GM19025 (cell line): ENCODE data around the gene ITGB1BP2.
A peak's percentile ranks its signal among the peaks of the same experiment; 100 is the strongest.
"Not testable (repeated sequence)": the region's sequence is repeated elsewhere in the genome, so short reads cannot be mapped to it uniquely, and the experiment has no call there.

ENCODE experiments used
- ATAC-seq: cut with Tn5 transposase; IDR thresholded peaks from one replicate; pipeline ENCODE4 v1.9.1; 2021; ENCODE audit warnings: mild to moderate bottlenecking, low read depth, moderate library complexity; ENCODE audit not compliant: unreplicated experiment

Gene ITGB1BP2

DNA sequence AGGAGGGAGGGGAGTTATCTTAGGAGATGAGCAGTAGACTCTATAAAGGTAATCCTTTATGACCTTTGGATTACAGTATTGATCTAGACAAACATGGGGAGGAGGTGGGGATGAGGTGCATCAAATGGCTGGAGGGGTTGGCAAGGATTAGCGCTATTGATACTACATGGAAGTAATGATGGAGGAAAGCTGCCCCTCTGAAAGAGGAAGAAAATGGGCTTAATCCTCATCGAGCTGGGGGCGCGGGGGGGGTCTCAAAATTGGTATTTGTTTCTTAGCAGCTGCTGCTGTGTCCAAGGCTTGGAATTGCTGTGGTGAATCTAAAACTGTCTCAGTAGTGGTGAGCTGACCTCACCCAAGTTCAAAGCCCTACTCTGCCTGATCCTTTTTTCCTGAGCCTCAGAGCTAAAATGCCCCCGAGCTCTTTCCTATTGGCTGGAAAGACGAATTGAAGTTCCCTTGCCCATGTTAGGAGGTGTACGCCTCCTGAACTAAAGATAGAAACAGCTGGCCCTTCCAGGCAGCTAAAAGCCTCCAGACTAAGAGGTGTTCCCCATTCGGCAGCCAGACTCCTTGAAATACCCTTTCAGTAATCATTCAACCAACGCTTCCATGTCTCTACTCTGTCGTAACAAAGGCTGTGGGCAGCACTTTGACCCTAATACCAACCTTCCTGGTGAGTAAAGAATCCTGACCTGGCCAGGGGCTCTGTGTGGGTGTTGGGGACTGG, at the start of gene ITGB1BP2:
Gene ITGB1BP2, plus strand, starts transcription at position 556 of the 730 bp plus-strand sequence. Its CDS starts 57 bp downstream, at position 613.
- ATAC-seq, result no peak

DNA sequence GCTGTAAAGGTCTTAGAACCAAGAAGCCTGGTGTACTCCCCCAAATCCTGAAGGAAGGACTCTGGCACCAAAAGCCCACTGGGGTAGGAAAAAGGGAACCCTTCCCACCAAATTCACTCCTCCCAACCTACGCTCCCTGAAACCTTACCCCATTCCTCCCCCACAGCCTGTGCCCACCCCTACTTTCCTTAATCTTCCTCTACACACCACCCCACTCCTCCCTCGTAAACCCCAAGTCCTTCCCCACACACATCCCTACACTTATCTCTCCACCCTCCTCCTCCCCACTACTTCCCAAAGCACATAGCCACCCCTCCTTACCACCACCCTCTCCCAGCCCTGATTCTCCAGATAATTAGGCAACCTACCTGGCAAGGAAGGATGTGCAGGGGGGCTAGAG, 49.3 kb upstream of the ITGB1BP2 start:
- ATAC-seq, result no peak

DNA sequence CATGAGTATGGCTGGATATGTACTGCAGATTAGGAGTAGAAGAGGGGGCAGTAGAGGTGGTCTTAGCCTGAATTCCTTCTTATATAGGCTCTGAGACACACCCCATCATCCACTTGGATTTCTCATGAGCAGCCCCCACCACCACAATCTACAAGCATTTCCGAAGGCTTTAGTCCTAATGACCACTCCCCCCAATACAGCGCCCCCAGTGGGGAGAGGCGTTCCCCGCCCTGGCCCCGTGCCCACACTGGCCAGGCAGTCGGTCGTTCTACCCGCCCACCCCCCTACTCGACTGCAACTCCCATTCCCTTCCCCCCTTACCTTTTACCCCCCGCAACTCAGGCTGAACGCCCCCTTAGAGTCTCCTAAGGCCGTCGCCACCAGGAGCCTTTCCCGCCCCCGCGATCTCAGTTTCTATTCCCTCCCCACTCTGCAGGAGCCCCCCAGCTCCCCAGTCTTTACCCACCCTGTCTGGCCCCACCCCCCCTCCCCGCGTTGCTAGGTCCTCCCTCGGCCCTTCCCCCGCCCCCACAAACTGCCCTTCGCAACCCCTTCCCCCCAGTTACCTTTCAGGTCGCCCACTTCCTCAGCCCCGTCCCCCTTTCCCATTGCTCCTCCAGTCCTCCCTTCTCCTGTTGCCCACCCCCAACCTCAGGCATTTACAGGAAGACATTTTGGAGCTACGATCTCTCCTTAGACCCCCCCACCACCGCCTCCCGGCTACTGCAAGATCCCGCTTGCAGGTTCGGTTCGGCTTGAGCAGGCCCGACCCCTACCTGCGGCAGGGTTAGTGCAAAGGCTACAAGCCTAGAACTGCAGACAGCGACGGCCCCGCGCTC, 48.1 kb upstream of the ITGB1BP2 start:
- no peak for ATAC-seq

DNA sequence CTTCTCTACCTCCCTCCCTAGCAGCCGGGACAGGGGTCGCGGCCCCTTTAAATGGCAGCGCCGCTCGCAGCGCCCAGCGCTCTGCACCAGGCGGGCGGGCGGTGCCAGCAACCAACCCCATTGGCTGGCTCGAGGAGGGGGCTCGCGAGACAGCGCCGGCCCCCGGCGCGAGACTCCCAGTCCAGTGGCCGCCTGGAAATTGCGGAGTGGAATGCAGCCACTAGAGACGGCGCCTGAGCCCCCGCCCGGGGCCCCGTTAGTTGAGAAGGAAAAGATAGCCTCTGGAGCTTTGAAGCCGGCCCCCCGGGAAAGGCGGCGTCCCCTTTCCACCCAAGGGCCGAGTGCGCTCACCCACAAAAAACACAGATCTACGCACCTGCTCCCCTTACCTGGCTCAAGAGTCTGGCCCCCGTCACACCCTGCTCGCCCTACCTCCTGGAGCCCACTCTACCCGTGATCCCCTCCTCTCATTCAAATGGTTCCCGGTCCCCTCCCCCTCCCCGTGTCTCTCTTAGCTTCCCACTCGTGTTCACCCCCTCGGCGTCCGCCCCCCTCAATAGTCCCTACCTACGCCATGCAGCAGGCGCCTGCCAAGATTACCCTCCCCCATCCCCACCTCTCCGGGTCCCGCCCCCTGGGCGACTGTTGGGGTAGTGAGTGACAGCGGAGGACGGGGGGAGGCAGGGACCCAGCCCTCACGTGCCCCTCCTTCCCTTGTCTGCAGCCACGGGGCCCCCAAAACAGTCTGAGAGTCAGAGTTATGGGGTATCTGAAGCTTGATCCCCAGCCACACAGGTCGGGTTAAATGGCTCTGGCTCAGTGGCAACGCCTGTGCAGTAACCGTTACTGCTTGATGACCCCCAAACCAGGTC, 47.2 kb upstream of the ITGB1BP2 start, which contains the start of gene ZMYM3:
Gene ZMYM3, minus strand, starts transcription at position 49 of the 872 bp plus-strand sequence. CDS start 885 bp downstream, outside the sequence.
- peak; percentile 84 for ATAC-seq

DNA sequence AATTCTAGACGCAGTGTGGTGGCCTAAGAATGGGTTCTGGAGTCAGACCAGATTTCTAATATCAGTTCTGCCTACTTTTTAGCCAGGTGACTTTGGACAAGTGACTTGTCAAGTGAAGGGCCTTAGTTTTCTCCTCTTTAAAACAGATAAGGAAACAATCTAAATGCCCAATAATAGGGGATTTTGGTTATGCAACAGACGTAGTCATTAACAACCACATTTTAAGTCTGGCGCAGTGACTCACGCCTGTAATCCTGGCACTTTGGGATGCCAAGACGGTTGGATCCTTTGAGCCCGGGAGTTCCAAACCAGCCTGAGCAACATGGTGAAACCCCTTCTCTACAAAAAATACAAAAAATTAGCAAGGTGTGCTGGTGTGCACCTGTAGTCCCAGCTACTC, 45.5 kb upstream of the ITGB1BP2 start:
- ATAC-seq, result no peak

DNA sequence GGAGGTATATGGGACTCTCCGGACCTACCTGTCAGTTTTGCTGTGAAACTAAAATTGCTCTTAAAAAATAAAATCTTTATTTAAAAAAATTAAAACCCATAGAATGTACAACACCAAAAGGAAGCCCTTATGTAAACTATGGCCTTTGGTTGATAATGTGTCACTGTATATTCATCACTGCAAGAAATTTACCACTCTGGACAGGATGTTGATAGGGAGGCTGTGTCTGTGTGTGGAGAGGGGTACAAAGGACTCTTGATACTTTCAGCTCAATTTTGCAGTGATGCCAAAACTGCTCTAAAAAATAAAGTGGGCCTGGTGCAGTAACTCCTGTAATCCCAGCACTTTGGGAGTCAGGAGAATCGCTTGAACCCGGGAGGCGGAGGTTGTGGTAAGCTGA, 44.7 kb upstream of the ITGB1BP2 start:
- no peak for ATAC-seq

DNA sequence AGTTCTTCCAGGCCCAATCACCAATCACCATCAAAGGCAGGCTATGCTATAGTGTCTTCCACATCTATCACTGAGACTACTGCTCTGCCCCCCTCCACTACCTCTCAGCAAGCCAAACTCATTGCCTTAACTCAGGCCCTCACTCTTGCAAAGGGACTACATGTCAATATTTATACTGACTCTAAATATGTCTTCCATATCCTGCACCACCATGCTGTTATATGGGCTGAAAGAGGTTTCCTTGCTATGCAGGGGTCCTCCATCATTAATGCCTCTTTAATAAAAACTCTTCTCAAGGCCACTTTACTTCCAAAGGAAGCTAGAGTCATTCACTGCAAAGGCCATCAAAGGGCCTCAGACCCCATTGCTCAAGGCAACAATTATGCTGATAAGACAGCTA, 32.9 kb upstream of the ITGB1BP2 start:
- ATAC-seq, result not testable (repeated sequence)

DNA sequence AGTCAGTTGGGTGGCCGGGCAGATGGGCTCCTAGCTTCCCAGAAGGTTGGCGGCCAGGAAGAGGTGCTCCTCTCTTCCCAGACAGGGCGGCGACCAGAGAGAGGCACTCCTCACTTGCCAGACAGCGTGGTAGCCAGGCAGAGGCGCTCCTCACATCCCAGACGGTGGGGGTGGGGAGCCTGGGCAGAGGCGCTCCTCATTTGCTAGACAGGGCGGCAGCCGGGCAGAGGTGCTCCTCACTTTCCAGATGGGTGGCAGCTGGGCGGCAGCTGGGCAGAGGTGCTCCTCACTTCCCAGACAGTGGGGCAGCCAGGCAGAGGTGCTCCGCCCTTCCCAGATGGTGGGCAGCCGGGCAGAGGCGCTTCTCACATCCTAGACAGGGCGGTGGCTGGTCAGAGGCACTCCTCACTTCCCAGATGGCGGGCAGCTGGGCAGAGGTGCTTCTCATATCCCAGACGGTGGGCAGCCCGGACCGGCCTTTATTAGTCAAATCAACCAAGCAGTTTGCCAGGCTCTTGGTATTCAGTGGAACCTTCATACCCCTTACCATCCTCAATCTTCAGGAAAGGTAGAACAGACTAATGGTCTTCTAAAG, 31.7 kb upstream of the ITGB1BP2 start:
- ATAC-seq, result no peak

DNA sequence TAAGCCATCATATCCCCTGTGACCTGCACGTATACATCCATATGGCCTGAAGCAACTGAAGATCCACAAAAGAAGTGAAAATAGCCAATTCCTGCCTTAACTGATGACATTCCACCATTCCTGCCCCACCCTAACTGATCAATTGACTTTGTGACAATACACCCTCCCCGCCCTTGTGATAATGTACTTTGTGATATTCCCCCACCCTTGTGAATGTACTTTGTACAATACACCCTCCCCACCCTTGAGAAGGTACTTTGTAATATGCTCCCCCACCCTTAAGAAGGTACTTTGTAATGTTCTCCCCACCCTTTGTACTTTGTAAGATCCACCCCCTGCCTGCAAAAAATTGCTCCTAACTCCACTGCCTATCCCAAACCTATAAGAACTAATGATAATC, 29.2 kb upstream of the ITGB1BP2 start:
- not testable (repeated sequence) for ATAC-seq

DNA sequence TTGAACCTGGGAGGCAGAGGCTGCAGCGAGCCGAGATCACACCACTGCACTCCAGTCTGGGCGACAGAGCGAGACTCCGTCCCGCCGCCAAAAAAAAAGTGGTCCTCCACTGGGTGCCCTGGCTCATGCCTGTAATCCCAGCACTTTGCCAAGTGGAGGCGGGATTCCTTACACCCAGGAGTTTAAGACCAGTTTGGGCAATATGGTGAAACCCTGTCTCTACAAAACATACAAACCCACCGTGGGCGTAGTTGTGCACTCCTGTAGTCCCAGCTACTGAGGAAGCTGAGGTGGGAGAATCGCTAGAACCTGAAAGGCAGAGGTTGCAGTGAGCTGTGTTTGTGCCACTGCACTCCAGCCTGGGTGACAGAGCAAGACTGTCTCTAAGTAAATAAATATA, 20.2 kb upstream of the ITGB1BP2 start:
- not testable (repeated sequence) for ATAC-seq

DNA sequence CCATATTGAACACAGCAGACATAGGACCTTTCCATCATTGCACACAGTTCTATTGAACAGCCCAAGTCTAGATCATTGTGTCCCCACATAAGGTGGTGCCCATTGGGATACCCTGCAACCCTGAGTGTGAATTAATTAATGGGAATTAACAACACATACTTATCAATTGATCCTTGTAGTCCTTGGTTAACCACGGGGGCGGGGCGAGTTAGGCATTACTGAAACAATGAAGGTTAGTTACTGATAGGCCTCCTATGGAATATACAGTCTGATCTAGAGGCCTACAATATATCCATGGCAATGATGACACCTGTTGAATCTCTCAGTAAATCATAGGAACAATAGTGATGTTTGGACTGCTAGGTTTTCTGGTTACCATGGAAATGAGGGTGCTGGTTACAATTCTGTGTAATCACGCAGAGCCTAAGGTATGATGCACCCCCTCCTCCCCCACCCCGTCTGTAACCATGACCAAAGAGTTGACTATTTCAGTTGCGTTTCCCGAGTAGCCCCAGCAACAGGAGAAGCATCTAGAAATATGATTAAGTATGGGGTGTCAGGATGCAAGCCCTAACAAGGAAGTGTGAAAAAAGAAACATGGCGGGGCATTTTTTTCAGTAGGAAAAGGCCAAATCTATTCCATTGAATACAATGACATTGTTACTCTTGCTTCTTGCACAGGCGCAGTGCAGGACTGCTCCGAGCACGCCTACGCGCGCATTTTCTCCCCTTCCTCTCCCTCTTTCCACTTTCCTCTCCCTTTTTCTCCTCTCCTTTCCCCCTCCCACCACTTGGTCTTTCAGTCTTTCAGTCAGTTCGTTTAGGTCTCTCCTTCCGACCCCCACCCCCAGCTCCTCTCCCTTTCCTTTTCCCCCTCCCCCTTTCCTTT, 18.8 kb upstream of the ITGB1BP2 start:
- ATAC-seq, result peak; percentile 33

DNA sequence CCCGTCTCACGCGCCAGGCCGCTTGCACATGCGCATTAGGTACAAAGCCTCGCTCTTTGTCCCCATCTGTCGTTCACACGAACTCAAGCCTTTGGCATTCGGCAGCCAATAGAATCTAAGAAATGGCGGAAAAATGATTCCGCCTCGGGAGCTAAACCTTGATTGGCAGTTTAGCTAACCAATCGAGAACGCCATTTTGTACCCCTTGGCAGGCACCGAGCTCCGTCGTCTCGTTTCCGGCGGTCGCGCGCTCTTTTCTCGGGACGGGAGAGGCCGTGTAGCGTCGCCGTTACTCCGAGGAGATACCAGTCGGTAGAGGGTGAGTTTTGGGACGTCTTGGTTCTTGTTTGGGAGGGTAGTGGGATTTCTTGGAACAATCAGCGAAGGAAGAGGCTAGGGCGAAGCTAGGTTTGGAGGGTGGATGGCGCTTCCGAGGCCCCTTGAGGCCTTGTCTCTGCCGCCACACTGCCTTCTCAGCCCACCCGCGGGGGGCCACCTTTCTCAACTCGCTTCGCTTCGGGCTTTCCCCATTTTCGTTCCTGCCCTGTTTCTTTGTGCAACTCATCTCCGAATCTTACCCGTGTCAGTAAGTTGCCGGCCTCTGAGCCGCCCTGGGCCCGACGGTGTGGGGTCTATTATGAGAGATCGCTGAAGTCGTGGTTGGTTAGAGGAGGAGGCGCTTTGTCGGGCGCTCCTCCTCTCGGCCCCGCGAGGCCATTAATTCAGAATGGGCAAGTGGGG, 18.0 kb upstream of the ITGB1BP2 start, which contains the start of gene NONO:
Gene NONO, plus strand, starts transcription at position 233 of the 741 bp plus-strand sequence. CDS start 7,003 bp downstream, outside the sequence.
- peak; percentile 87 for ATAC-seq

DNA sequence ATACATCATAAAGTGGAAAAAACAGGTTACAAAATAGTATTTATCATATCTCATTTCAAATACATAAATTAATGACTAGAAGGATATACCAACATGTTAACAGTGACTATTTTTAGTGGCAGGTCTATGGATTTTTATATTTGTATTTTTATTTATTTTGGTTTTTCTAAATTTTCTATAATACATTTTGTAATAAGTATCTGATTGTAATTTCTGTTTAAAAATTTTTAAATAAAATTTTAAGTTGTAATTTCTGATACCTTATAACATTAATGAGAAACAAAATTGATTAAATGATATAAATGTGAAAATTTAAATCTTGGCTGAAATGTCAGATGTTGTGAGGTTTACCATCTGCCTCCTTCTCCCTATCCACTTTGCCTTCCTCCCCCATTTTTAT, 15.6 kb upstream of the ITGB1BP2 start:
- ATAC-seq, result no peak

DNA sequence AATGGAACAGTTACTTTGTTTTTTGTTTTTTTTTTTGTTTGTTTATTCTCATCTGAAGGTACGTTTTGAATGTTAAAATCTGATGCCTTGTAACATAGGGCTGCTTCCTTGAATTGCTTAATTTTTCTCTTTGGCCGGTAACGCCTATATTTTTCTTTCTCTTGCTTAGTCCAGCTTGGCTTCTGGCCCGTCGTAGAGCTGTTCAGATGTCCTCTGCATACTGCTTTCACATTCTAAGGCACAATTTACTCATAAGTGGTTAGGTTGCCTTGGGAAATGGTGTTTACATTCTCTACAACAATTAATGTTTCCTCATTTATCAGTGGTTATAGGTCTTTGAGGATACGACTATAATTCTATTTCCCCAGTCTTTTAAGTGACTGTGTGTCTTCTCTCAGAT, 10.2 kb upstream of the ITGB1BP2 start:
- no peak for ATAC-seq

DNA sequence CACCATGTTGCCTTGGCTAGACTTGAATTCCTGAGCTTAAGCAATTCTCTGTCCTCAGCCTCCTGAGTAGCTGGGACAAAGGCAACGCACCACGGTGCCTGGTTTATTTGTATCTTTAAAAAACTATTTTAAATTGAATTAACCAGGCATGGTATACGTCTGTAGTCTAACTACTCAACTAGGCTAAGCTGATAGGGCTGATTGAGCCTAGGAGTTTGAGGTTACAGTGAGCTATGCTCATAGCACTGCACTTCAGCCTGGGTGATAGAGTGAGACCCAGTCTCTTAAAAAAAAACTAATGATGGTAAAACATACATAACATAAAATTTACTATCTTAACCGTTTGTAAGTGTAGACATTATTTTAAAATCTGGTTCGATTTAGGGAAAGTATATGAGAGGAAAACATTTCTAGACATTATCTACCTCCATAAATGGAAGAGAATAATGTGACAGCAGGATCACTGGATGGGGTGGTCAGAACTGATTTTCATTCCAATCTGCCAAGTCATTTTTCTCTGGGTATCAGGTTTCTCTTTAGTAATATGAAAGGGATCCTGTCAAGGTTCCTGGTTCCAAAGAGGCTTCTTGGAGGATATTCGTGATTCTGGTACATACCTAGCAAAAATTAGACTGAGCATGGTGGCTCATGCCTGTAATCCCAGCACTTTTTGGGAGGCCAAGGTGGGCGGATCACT, 8.7 kb upstream of the ITGB1BP2 start:
- no peak for ATAC-seq

DNA sequence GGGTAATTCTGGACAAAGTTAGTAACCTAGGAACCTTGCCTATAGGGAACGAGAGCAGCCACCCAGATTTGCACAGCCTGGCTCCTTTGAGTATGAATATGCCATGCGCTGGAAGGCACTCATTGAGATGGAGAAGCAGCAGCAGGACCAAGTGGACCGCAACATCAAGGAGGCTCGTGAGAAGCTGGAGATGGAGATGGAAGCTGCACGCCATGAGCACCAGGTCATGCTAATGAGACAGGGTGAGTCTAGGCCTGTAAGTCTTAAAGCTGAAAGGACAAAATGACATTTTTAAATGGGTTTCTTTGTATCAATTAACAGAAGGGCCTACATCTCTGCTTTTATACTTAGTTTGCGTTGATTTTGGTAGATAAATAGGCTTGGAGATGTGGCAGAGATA, 4.7 kb upstream of the ITGB1BP2 start:
- no peak for ATAC-seq

DNA sequence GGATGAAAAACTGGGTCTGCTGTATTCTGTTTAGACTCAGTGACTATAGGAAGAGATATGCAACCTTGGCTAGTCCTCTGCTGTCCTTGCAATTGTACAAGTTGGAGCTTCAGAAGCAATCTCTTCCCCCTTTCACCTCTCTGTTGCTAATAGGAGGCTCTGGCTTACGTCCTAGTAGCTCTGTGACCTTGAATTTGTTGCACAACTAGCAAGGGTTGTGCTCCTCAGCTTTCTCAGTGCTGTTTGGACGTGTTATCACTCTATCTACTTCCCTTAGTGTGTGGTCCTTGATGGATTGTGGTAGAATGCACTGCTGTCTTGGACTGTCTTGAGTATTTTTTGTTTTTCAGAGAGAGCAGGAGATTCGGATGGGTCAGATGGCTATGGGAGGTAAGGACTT, 3.4 kb upstream of the ITGB1BP2 start:
- no peak for ATAC-seq

DNA sequence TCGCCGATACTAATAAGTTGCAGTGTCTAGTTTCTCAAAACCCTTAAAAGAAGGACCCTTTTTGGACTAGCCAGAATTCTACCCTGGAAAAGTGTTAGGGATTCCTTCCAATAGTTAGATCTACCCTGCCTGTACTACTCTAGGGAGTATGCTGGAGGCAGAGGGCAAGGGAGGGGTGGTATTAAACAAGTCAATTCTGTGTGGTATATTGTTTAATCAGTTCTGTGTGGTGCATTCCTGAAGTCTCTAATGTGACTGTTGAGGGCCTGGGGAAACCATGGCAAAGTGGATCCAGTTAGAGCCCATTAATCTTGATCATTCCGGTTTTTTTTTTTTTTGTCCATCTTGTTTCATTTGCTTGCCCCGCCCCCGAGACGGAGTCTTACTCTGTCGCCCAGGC, 1.5 kb upstream of the ITGB1BP2 start:
- not testable (repeated sequence) for ATAC-seq
